NCI-H128 (cell line): ENCODE results near the gene CDON.

Experiments used
- DNase-seq: peaks from one replicate; lab custom pipeline; 2025; ENCODE audit not compliant: unreplicated experiment; lab: John Stamatoyannopoulos, UW

The CDON gene

GRCh38 chr11:125957618-125958332 lies 104.9 kb downstream of the CDON start:
- no peak for DNase-seq

- DNase-seq = no peak
Measured at GRCh38 chr11:125956391-125957134, 106.1 kb downstream of the CDON start.

GRCh38 chr11:125955856-125956255 lies 106.8 kb downstream of the CDON start:
- no peak for DNase-seq

DNA sequence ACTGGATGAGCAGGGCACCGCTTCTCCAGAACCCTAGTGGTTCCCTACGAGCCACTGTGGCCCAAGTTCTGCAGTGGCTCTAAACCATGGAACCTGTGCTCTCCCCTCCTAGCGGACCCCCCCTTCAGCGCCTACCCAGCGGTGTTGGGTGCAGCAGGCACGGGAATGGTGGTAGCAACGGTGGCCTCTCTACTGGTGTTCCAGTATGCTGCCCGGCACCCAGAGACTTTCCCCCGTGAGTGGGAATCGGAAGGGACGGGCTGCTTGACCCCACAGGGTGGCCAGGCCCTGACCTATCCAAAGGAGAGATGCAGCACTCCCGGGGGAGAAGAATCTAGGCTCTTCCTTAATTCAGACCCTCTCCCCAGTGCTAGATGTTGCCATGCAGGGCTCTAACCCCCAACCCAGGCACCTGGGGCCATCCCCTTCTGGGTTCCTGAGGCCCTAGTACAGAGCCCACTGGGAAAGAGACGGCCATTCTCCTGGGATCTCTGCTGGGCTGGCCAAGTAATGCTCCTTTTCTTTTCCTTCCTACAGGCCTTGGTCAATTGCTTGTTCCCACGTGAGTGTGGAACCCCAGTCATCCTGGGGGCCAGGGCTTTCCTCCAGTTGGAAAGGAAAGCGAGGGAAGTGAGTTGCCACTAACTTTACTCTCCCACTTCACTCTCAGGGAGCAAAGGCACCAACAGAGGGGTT lies 107.6 kb downstream of the CDON start:
- DNase-seq = no peak

DNA sequence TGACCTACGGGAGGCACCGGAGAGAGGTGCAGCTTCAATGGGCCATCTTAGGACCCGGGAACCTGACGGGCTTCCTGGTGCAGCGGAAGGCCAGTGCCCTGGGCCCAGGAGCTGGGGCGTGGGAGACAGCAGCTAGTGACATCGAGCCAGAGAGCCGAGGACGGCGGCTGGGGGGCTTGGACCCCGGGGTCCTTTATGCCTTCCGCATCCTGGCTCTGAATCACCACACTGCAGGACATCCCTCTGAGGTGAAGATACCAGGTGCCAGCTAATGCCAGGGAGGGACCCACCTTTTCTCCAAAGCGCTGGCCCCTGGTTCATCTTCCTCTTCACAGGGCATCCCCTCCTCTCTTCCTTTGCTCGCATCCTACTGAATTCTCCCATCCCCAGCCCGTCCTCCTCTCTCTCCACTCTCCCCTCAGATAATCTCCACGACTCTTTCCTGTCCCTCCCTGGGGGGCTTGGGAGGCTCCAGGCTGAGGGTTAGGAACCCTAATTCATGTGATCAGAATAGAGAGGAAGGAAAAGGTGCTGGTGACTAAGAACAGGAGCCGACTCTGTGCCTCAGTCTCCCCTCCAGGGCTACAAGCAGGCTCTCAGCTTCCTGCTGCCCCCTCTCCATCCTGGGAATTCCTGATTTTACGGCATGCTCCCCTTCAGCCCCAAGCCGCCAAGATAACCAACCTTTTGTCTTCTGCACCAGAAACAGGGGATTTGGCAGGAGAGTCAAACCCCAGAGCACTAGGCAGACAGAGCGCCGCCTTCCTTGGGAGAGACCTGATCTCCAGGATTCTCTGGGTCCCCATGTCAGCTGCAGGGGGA lies 108.3 kb downstream of the CDON start:
- DNase-seq = no peak

GRCh38 chr11:125953401-125953935 lies 109.2 kb downstream of the CDON start:
- no peak for DNase-seq

GRCh38 chr11:125952973-125953372 lies 109.7 kb downstream of the CDON start:
- DNase-seq = no peak

- DNase-seq = no peak
Measured at GRCh38 chr11:125952559-125952958, 110.1 kb downstream of the CDON start.

DNA sequence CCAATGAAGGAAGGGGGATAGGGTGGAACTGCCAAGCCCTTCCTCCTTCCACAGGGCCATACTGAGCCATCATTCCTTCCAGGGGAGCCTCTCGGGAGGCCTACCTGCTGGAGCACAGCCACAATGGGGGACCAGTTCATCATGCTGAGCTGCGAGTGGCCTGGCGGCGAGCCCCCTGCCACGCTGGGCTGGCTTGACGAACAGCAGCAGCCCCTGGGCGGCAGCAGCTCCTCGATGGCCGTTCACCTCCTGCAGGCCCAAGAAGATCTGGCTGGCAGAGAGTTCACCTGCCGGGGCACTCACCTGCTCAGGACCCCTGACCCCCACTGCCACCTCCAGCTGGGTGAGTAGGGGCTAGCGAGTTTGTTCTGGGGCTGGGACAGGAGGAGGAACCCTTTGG lies 110.9 kb downstream of the CDON start:
- no peak for DNase-seq

- DNase-seq = no peak
Measured at GRCh38 chr11:125950696-125951651, 111.7 kb downstream of the CDON start.

DNA sequence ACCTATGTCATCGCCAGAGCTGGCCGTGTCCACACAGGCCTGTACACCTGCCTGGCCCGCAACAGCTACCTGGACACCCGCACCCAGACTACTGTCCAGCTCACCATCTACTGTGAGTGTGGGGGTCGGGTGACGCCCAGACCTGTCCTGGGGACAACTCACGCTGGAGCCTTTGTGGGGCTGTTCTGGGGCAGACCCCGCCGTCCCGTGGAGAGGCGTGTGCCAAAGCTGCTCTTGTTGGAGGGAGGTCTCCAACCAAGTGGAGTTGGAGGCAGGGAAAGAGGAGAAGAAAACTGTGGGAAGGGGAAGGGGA lies 112.5 kb downstream of the CDON start:
- DNase-seq = no peak

DNA sequence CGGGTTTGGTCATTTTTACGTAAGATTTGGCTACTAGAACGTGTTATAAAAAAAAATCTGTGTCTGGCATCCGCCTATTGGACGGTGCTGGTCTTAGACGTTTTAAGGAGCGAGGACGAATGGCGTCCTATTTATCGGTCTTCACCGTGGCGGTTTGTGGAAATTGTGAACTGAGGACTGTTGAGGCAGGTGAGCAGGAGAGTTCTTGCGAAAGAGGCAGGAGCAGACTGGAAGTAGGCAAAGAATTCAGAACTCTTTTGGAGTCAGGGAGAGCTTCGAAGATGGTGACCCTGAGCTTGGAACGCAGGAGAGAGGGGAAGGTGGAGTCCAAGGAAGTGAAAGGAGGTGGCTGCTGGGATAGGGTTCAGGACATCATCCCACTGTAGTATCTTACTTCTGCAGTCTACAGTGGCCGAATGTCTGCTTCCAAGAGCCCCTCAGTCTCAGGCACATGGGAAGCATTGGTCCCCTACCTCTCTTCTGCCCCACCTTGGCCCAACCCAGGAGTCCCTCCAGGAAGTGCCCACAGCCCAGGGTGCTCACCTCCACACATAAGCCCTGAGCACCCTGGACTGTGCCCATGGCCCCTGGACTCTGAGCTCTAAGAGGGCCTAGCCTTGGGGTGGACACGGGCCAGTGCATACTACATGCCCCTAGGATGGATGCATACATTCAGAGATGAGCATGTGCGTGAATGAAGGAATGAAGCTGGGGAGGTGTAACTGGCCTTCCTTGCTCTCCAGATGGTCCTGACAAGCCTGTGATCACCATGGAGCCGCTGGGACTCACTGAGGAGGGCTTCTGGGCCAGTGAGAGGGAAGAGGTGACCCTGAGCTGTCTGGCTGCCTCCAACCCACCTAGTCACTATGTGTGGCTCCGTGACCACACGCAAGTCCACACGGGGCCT lies 113.1 kb downstream of the CDON start:
- no peak for DNase-seq

DNA sequence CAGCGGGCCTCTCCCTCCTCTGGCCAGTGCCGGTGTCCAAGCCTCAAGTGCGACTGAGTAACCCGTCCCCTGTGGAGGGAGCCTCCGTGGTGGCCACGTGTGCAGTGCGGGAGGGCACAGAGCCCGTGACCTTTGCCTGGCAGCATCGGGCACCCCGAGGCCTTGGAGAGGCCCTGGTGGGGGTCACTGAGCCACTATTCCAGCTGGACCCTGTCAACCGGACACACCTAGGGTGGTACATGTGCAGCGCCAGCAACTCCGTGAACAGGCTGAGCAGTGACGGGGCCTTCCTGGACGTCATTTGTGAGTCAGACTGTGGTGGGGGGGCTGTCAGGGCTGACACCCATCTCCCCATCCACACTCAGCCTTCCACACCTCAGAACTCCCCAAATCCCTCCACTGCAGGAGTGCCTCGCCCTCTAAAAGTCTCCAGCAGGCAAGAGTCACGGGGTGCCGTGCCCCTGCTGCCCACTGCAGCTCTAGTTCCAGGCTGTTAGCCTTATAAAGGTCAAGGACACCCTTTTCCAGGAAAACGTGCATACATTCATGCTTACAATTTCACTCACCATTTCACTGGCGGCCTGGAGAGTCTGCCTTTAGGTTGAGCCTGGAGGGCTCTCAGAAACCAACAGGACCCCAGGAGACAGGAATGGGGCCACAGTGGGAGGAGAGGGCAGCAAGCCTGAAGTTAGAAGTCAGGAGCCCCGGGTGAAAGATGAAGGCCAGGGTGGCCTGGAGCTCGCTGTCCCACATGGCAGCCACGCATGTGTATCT lies 114.2 kb downstream of the CDON start:
- no peak for DNase-seq

DNA sequence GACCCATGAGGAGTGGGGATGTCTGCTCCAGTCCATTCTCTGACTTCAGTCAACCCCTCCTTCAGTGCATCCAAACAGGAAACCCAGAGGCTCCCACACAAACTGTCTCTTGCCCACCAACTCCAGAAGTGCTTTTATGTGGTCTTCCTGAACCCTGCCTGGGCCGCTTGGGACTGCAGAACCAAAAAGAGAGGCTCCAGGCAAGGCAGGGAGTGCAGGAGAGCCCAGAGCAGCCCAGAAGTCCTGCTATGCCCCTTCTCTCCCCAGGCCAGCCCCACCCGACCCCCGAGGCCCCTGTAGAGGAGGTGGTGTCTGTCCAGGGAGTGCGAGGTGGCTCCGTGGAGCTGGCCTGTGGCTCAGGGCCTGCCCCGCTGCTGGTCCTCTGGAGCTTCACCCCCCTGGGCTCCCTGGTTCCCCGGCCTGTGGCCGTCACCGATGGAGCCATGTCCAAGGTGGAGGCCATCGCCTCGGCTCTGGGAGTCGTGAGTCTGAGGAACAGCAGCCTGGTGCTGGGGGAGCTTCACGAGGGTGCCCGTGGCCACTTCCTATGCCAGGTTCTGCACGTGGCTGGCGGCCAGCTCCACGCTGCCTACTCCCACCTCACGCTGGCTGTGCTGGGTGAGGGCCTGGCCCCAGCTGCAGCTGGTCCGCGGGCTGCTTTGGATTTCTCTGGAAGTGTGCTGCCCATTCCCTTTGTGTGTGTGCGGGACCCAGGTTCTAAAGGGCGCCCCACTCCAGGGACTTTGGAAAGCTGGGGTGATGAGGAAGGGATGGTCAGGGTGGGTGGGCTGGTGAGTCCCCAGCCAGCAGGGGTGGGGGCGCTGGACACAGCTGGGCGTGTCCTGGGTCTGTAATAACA lies 115.0 kb downstream of the CDON start:
- no peak for DNase-seq

DNA sequence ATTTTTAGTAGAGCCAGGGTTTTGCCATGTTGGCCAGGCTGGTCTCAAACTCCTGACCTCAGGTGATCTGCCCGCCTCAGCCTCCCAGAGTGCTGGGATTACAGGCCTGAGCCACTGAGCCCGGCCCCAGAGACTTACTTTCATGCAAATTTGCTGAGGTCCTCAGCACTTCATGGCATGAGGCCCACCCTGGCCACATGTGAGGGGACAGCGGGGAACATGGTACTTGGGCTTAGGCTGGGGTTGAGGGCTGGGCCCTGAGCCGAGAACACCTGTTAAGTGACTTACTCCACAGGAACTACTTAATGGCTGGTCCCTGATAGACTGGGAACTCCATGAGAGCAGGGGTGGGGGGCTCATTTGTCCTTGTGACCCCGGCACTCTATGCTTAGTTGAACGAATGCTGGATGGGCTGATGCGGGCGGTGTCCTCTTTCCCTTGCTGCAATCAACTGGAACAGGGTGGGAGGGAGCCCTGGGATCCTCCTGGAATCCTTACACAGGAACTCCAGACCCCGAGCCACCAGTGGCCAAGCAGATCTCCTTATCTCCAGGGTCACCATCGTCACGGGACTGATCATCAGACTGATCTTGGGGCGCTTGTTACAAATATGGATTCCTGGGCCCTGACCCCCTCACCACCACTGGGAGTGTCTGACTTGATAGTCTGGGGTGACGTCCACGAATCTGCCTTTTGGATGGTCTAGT lies 115.8 kb downstream of the CDON start:
- DNase-seq = no peak

- no peak for DNase-seq
Measured at GRCh38 chr11:125945797-125946520, 116.7 kb downstream of the CDON start, which contains the start of gene VSIG10L2. Gene VSIG10L2 (plus strand): TSS chr11:125946044. CDS start chr11:125946056, 12 bp downstream.
